ENCODE results near the gene SERTAD4.

- TF ChIP-seq CTCF (IDR thresholded peaks at IDR 0.05) (no peak), POLR2AphosphoS5 (IDR thresholded peaks at IDR 0.05) (no peak), POLR2A (IDR thresholded peaks at IDR 0.05) (no peak)
Observed at GRCh38 chr1:210252621-210253051, 20.0 kb downstream of the SERTAD4 start.
